Activated T-cell treated with anti-CD3 and anti-CD28 coated beads, Interleukin-2, amount 50 U/mL, for 72 hours (primary cell): ENCODE measurements around the gene PAX8. TPM values are rescaled to one million over a fixed set of nuclear protein-coding genes. Genes with fewer than 3 reads are reported as not detected.

Source experiments
- ATAC-seq, 2 donors: fragments of 150-1000 bp; cut with Tn5 transposase; replicated peaks in 1 of 2; 2 replicates each; pipeline ENCODE4 v1.10.0; 2021; ENCODE audit warnings: moderate library complexity in 2 of 2, mild to moderate bottlenecking in 1 of 2
- DNase-seq, 2 donors: peaks; one replicate each; pipeline ENCODE4 v3.0.0; 2021 to 2022; ENCODE audit warnings: mixed read lengths in 1 of 2
- H3K27ac Mint-ChIP-seq: one replicate; pipeline ENCODE4 v1.8.0; 2022; ENCODE audit warnings: mild to moderate bottlenecking, moderate library complexity, mixed read lengths
- H3K27me3 Mint-ChIP-seq: one replicate; pipeline ENCODE4 v1.8.0; 2022; ENCODE audit warnings: low read depth, mixed read lengths
- H3K36me3 Mint-ChIP-seq, 2 donors: one replicate each; pipeline ENCODE4 v1.8.0; 2022; ENCODE audit warnings: mixed read lengths in 2 of 2, mild to moderate bottlenecking in 1 of 2; ENCODE audit not compliant: insufficient read depth in 2 of 2
- H3K4me1 Mint-ChIP-seq: one replicate; pipeline ENCODE4 v1.8.0; 2022; ENCODE audit warnings: low read depth, mixed read lengths
- H3K4me3 Mint-ChIP-seq, 2 donors: one replicate each; pipeline ENCODE4 v1.8.0; 2022; ENCODE audit warnings: mild to moderate bottlenecking in 2 of 2, mixed read lengths in 2 of 2, moderate library complexity in 2 of 2
- H3K9me3 Mint-ChIP-seq, 2 donors: one replicate each; pipeline ENCODE4 v1.8.0; 2022; ENCODE audit warnings: mixed read lengths in 2 of 2
- total RNA-seq, 2 donors: library from RNA; stranded (reverse); gene quantifications; one replicate each; pipeline ENCODE4 v1.2.3, GENCODE V29; 2022

The PAX8 gene
- total RNA-seq, 2 donors from 2014 or later = 3.0 to 4.3 TPM

- H3K9me3 Mint-ChIP-seq = no peaks in the 10 kb centered on the region
- H3K4me3 Mint-ChIP-seq = no peak overlapping the region
- H3K27me3 Mint-ChIP-seq = no peaks in the 10 kb centered on the region
- no peak overlapping the region for H3K27ac Mint-ChIP-seq
- no peak for DNase-seq
- H3K4me1 Mint-ChIP-seq = peaks cover 14% of the 10 kb centered on the region
- H3K36me3 Mint-ChIP-seq = no peaks in the 10 kb centered on the region
- no peak for ATAC-seq
Measured at GRCh38 chr2:113226462-113226861, 52.3 kb downstream of the PAX8 start.

- Mint-ChIP-seq H3K27ac (no peak overlapping the region), H3K36me3 (no peaks in the 10 kb centered on the region), H3K9me3 (no peaks in the 10 kb centered on the region), H3K4me3 (no peak overlapping the region), H3K4me1 (peaks cover 6% of the 10 kb centered on the region), H3K27me3 (no peaks in the 10 kb centered on the region)
- DNase-seq = no peak
- ATAC-seq = no peak
Measured at GRCh38 chr2:113225263-113226259, 53.2 kb downstream of the PAX8 start.

- H3K4me1 Mint-ChIP-seq = no peaks in the 10 kb centered on the region
- no peak overlapping the region for H3K27ac Mint-ChIP-seq
- no peaks in the 10 kb centered on the region for H3K27me3 Mint-ChIP-seq
- no peak for ATAC-seq
- no peaks in the 10 kb centered on the region for H3K9me3 Mint-ChIP-seq
- no peak overlapping the region for H3K4me3 Mint-ChIP-seq
- no peak for DNase-seq
- H3K36me3 Mint-ChIP-seq = no peaks in the 10 kb centered on the region
Measured at GRCh38 chr2:113224647-113225236, 54.0 kb downstream of the PAX8 start.

- no peak overlapping the region for H3K4me3 Mint-ChIP-seq
- H3K4me1 Mint-ChIP-seq = no peaks in the 10 kb centered on the region
- H3K9me3 Mint-ChIP-seq = no peaks in the 10 kb centered on the region
- no peaks in the 10 kb centered on the region for H3K27me3 Mint-ChIP-seq
- no peak overlapping the region for H3K27ac Mint-ChIP-seq
- ATAC-seq (no peak), DNase-seq (no peak)
- no peaks in the 10 kb centered on the region for H3K36me3 Mint-ChIP-seq
Measured at GRCh38 chr2:113223813-113224212, 54.9 kb downstream of the PAX8 start.

GRCh38 chr2:113221846-113222245 lies 56.9 kb downstream of the PAX8 start:
- Mint-ChIP-seq H3K27ac (no peak overlapping the region), H3K36me3 (no peaks in the 10 kb centered on the region), H3K4me1 (peaks cover 19% of the 10 kb centered on the region), H3K27me3 (no peaks in the 10 kb centered on the region), H3K4me3 (no peak overlapping the region), H3K9me3 (no peaks in the 10 kb centered on the region)
- ATAC-seq = no peak
- DNase-seq = no peak

- Mint-ChIP-seq H3K4me1 (peaks cover 19% of the 10 kb centered on the region), H3K9me3 (no peaks in the 10 kb centered on the region), H3K27ac (no peak overlapping the region), H3K4me3 (no peak overlapping the region), H3K27me3 (no peaks in the 10 kb centered on the region), H3K36me3 (no peaks in the 10 kb centered on the region)
- DNase-seq (no peak), ATAC-seq (no peak)
Measured at GRCh38 chr2:113220970-113221708, 57.6 kb downstream of the PAX8 start.

- DNase-seq = no peak
- no peak overlapping the region for H3K4me3 Mint-ChIP-seq
- peaks cover 19% of the 10 kb centered on the region for H3K4me1 Mint-ChIP-seq
- no peaks in the 10 kb centered on the region for H3K9me3 Mint-ChIP-seq
- H3K27ac Mint-ChIP-seq = no peak overlapping the region
- ATAC-seq = no peak
- no peaks in the 10 kb centered on the region for H3K36me3 Mint-ChIP-seq
- no peaks in the 10 kb centered on the region for H3K27me3 Mint-ChIP-seq
Measured at GRCh38 chr2:113219889-113220641, 58.7 kb downstream of the PAX8 start.

GRCh38 chr2:113219525-113219888 lies 59.2 kb downstream of the PAX8 start:
- Mint-ChIP-seq H3K4me3 (no peak overlapping the region), H3K36me3 (no peaks in the 10 kb centered on the region), H3K4me1 (peaks cover 19% of the 10 kb centered on the region), H3K27ac (no peak overlapping the region), H3K27me3 (no peaks in the 10 kb centered on the region), H3K9me3 (no peaks in the 10 kb centered on the region)
- ATAC-seq = no peak
- DNase-seq = no peak

GRCh38 chr2:113219092-113219441 lies 59.7 kb downstream of the PAX8 start:
- no peak for ATAC-seq
- Mint-ChIP-seq H3K27me3 (no peaks in the 10 kb centered on the region), H3K27ac (no peak overlapping the region), H3K4me1 (peaks cover 19% of the 10 kb centered on the region), H3K36me3 (no peaks in the 10 kb centered on the region), H3K9me3 (no peaks in the 10 kb centered on the region), H3K4me3 (no peak overlapping the region)
- no peak for DNase-seq

GRCh38 chr2:113218283-113219091 lies 60.2 kb downstream of the PAX8 start:
- DNase-seq = no peak
- Mint-ChIP-seq H3K4me3 (no peak overlapping the region), H3K27me3 (no peaks in the 10 kb centered on the region), H3K4me1 (peaks cover 19% of the 10 kb centered on the region), H3K27ac (no peak overlapping the region), H3K36me3 (no peaks in the 10 kb centered on the region), H3K9me3 (no peaks in the 10 kb centered on the region)
- ATAC-seq = no peak

- Mint-ChIP-seq H3K4me1 (peaks cover 19% of the 10 kb centered on the region), H3K36me3 (no peaks in the 10 kb centered on the region), H3K27ac (no peak overlapping the region), H3K27me3 (no peaks in the 10 kb centered on the region), H3K4me3 (no peak overlapping the region), H3K9me3 (no peaks in the 10 kb centered on the region)
- ATAC-seq = no peak
- no peak for DNase-seq
Measured at GRCh38 chr2:113217455-113218282, 61.1 kb downstream of the PAX8 start.
